Activated CD4-positive, alpha-beta memory T cell treated with anti-CD3 and anti-CD28 coated beads for 36 hours (primary cell): ENCODE data around the gene CYP27B1. TPM values are rescaled to one million over a fixed set of nuclear protein-coding genes. Genes with fewer than 3 reads are reported as not detected.

Experiments used
- CTCF ChIA-PET: fragments of 350-600 bp; sonication (Branson Sonifier 250); formaldehyde crosslinking; loops from one replicate; lab custom pipeline; 2021; ENCODE audit warnings: antibody characterized with exemption, inconsistent platforms; lab: Charles Lee
- POLR2A ChIA-PET: fragments of 350-600 bp; sonication (Branson Sonifier 250); formaldehyde crosslinking; loops from one replicate; lab custom pipeline; 2021; ENCODE audit warnings: antibody characterized with exemption; lab: Charles Lee
- DNase-seq: peaks from one replicate; pipeline ENCODE4 v3.0.0-alpha.2; 2020
- H3K27ac Mint-ChIP-seq: one replicate; pipeline ENCODE4 v1.8.0; 2021; ENCODE audit warnings: mixed read lengths
- H3K27me3 Mint-ChIP-seq: one replicate; pipeline ENCODE4 v1.8.0; 2021; ENCODE audit warnings: mixed read lengths
- H3K36me3 Mint-ChIP-seq: one replicate; pipeline ENCODE4 v1.8.0; 2021; ENCODE audit warnings: mixed read lengths
- H3K4me1 Mint-ChIP-seq: one replicate; pipeline ENCODE4 v1.8.0; 2021; ENCODE audit warnings: low read depth, mixed read lengths
- H3K4me3 Mint-ChIP-seq: one replicate; pipeline ENCODE4 v1.8.0; 2021; ENCODE audit warnings: mild to moderate bottlenecking, mixed read lengths
- H3K9me3 Mint-ChIP-seq: one replicate; pipeline ENCODE4 v1.8.0; 2021; ENCODE audit warnings: mixed read lengths
- intact Hi-C: fragments of 100-400 bp; cut with micrococcal nuclease; formaldehyde crosslinking; loops from one replicate; pipeline ENCODE4 v1.15.1; 2023
- total RNA-seq, 2 experiments: library from RNA; stranded (reverse); gene quantifications; one replicate each; pipeline ENCODE4 v1.2.3, GENCODE V29; 2021

The CYP27B1 gene, protein sequence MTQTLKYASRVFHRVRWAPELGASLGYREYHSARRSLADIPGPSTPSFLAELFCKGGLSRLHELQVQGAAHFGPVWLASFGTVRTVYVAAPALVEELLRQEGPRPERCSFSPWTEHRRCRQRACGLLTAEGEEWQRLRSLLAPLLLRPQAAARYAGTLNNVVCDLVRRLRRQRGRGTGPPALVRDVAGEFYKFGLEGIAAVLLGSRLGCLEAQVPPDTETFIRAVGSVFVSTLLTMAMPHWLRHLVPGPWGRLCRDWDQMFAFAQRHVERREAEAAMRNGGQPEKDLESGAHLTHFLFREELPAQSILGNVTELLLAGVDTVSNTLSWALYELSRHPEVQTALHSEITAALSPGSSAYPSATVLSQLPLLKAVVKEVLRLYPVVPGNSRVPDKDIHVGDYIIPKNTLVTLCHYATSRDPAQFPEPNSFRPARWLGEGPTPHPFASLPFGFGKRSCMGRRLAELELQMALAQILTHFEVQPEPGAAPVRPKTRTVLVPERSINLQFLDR
- 1 to 10 TPM; 7.1 to 8.2 TPM for total RNA-seq

DNA sequence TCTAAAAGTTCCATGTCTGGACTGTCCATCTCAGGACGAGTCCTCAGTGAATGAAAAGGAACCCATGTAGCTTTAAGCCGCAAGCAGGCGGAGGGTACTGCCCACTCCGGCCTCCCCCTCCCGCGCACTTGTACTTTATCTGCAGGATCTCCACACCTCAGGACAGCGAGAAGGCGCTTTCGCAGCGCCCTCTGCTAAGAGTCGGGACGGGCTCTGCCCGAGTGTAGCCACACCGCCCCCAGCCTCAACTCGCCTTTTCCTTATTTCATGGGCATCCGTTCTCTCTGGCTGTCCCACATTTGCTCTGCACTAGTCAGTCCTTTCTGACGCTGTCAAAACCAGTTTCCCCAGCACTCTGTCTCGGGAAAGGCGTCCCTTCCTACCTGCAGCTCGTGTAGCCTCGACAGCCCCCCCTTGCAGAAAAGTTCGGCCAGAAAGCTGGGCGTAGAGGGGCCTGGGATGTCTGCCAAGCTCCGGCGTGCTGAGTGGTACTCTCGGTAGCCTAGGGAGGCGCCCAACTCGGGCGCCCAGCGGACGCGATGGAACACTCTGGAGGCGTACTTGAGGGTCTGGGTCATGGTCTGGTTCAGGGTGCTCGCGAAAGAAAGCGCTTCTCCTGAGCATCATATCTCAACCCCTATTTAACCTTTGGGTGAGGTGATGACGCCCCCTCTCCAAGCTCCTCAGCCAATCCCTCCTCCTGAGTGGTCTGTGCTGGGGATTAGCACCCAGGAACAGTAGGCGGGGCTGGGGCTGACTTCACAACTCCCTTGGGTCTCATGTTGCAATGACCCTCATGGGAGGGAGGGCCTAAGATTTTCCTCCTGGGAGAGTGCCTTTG lies at the start of gene CYP27B1:
Gene CYP27B1 (minus strand): TSS at position 615 of the 841 bp plus-strand sequence. CDS start 37 bp downstream, at position 578.
- POLR2A ChIA-PET: interaction anchor here (0.7 to 1.0 kb wide), 4 partner anchors 10 to 69 kb away, joined by 3 to 4 read pairs (median 4); no protein-coding TSS in a partner anchor
- intact Hi-C loops: no loop called here
- peaks cover 29% of the 10 kb centered on the region for H3K36me3 Mint-ChIP-seq
- H3K4me3 Mint-ChIP-seq: peak within 1 kb of the TSS; percentile 86
- peak within 1 kb of the TSS; percentile 13 for H3K27ac Mint-ChIP-seq
- H3K4me1 Mint-ChIP-seq: peaks cover 41% of the 10 kb centered on the region
- CTCF ChIA-PET: interaction anchor here (1.0 to 5.1 kb wide), 4 partner anchors 8 to 17 kb away, joined by 3 to 52 read pairs (median 9); partner anchors contain the start of gene TSFM
- no peak for DNase-seq
- H3K9me3 Mint-ChIP-seq: no peaks in the 10 kb centered on the region
- H3K27me3 Mint-ChIP-seq: peaks cover 2% of the 10 kb centered on the region

DNA sequence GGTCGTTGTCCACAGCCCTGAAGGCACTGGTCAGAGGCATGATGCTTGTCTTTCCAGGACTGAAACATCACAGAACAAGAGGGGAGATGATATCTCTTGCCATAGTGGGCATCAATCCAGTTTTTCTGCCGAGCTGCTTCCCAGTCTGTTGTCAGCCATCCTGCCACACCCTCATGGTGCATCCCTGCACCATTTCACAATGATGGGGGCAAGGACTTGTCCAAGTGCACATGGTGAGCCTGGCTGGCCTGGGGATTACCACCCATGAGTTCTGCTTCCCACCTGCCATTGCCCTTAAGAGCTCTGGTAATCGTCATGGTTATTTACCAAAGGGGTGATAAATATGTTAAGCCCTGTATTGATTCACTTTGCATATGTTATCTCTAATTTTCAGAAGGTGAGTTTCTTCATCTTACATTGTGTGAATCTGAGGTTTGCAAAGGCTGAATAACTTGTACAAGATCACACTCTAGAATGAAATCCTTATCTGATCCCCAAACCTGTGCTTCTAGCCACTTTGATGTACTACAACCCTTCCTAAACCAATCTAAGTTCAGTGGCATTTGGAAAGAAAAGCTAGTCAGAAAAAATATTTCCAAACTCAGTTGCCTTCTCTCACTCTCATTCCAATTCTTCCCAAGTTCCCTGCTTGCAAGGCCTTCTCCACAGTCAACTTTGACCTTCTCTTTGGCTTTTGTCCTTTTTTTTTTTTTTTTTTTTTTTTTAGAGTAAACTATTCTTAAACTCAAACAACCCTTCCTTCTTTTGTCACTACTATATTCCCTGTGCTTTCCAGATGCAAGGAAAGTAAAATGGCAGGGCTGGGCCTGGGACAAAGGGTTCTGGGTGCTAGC lies 49.4 kb upstream of the CYP27B1 start:
- H3K27ac Mint-ChIP-seq: no peak overlapping the region
- ChIA-PET CTCF (interaction anchor here (1.3 to 1.6 kb wide), 2 partner anchors 11 to 89 kb away, joined by 4 read pairs; no protein-coding TSS in a partner anchor), POLR2A (interaction anchor here (1.4 kb wide), 1 partner anchor 16 kb away, joined by 4 read pairs; no protein-coding TSS in a partner anchor)
- H3K27me3 Mint-ChIP-seq: no peaks in the 10 kb centered on the region
- H3K9me3 Mint-ChIP-seq: no peaks in the 10 kb centered on the region
- H3K4me1 Mint-ChIP-seq: no peaks in the 10 kb centered on the region
- peaks cover 7% of the 10 kb centered on the region for H3K36me3 Mint-ChIP-seq
- no peak overlapping the region for H3K4me3 Mint-ChIP-seq
- DNase-seq: no peak
- intact Hi-C loops: no loop called here

DNA sequence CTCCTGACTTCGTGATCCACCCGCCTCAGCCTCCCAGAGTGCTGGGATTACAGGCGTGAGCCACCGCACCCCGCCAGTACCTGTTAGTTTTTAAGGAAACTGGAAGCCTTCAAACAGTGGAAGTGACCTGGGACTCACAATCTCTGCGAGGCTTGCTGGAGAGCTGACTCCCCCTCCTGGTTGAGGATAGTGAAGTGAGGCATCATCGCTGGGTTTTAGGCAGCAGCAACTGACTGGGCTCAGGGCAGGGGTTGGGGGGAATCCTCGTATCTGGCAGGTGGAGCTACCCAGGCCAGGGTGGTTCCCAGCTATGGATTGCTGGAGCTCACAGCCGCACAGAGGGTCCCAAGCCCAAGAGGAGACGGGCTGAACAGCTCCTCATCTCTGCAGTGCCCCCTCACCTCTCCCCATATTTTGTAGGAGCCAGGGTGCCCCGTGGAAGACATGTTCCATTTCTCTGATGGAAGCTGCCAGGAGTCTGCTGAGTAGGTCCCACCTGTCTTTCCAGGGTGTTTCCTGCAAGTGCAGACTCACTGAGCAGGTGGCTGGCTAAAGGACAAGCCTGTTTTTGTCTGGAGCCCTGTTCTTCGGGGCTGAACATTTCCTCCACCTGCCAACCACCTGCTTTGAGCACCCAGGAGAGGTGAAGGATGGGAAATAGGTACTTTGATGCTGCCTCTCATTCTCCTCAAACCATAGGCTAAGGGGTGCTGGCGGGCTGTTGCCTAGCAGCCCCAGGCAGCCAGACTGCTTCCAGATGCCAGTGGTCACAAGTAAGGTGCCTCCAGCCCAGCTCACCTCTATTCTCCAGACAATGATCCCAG lies 48.5 kb upstream of the CYP27B1 start:
- no peak overlapping the region for H3K27ac Mint-ChIP-seq
- no peak overlapping the region for H3K4me3 Mint-ChIP-seq
- ChIA-PET CTCF (interaction anchor here (0.8 to 1.6 kb wide), 3 partner anchors 12 to 89 kb away, joined by 3 to 4 read pairs (median 4); no protein-coding TSS in a partner anchor), POLR2A (interaction anchor here (1.4 kb wide), 1 partner anchor 16 kb away, joined by 4 read pairs; no protein-coding TSS in a partner anchor)
- H3K9me3 Mint-ChIP-seq: no peaks in the 10 kb centered on the region
- H3K4me1 Mint-ChIP-seq: no peaks in the 10 kb centered on the region
- H3K27me3 Mint-ChIP-seq: no peaks in the 10 kb centered on the region
- intact Hi-C loops: no loop called here
- DNase-seq: no peak
- H3K36me3 Mint-ChIP-seq: peaks cover 3% of the 10 kb centered on the region

DNA sequence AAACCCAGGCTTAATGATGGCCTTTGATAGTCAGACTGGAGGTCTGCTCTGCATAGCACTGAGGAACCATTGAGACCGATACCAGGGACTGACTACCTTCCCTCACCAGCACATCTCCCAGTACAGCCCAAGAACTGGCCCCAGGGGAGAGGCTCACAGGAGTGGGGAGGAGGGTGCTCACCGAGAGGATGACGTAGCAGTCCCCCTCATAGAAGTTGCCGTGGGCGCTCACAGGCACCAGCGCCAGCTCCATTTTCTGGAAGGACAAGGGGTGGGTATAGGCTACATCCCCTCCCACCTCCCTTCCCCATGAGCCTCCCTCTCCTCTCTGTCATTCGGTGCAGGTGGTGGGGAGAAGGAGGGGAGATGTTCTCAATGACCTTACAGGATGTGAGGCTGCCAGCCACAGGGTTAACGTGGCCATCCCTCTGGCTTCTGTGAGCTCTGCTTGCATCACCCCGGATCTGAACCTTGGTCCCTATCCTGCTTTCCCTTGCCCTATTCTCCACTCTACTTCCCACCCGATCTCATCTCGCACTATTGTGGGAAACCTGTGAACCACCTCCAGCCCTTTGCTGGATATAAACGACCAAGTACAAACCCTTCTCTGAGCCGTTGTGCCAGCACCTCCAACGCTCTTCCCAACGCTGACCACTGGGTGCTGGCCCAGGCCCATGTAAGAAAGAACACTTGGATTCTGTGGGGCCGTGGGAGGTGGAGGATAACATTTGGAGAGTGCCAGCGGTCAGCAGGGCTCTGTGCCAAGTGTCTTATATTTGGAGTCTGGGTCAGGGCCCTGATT lies 47.3 kb upstream of the CYP27B1 start:
- Mint-ChIP-seq H3K27ac (no peak overlapping the region), H3K9me3 (no peaks in the 10 kb centered on the region), H3K4me1 (no peaks in the 10 kb centered on the region), H3K36me3 (peaks cover 2% of the 10 kb centered on the region), H3K4me3 (no peak overlapping the region), H3K27me3 (no peaks in the 10 kb centered on the region)
- POLR2A ChIA-PET: no interaction called here
- intact Hi-C loops: no loop called here
- CTCF ChIA-PET: interaction anchor here (3.8 kb wide), 1 partner anchor 11 kb away, joined by 21 read pairs; no protein-coding TSS in a partner anchor
- DNase-seq: no peak

DNA sequence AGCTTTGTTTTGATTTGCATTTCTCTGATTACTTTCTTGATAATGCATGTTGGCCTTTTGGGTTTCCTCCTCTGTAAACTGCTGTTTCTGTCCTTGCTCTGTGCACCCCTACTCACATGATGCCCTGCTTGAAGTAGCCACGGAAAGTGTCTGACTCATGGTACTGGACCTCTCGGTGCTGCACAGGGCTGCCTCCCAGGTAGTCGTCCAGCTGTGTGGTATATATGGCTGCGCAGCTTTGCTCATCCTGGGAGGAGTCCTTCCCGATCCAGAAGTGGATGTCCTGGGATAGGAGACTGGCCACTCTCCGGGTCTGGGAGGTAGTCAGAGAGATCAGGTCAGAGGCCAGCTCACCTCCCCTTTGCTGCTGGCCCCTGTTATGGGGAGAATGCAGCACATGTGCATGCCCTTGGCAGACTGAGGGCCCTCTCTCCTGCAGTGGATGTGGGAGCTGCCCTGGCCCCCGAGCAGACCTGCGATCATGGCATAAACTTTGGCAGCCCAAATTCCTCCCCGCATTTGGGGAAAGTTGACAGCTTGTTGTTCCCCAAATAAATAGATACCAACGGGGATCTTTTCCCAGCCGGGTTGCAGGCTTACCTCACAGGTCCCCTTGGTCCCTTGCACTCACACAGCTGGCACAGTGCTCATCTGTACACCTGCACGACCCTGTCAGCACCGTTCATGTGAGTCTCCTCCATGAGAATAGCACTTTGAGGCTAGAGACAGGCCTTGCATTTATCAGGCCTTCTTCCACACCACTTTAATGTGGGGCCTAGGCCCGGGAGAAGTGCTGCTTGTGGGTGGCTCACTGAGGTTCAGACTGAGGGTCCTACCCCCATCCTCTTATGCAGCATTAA lies 46.5 kb upstream of the CYP27B1 start:
- CTCF ChIA-PET: interaction anchor here (1.3 to 3.8 kb wide), 2 partner anchors 10 to 91 kb away, joined by 6 to 21 read pairs; no protein-coding TSS in a partner anchor
- Mint-ChIP-seq H3K4me1 (no peaks in the 10 kb centered on the region), H3K36me3 (no peaks in the 10 kb centered on the region)

DNA sequence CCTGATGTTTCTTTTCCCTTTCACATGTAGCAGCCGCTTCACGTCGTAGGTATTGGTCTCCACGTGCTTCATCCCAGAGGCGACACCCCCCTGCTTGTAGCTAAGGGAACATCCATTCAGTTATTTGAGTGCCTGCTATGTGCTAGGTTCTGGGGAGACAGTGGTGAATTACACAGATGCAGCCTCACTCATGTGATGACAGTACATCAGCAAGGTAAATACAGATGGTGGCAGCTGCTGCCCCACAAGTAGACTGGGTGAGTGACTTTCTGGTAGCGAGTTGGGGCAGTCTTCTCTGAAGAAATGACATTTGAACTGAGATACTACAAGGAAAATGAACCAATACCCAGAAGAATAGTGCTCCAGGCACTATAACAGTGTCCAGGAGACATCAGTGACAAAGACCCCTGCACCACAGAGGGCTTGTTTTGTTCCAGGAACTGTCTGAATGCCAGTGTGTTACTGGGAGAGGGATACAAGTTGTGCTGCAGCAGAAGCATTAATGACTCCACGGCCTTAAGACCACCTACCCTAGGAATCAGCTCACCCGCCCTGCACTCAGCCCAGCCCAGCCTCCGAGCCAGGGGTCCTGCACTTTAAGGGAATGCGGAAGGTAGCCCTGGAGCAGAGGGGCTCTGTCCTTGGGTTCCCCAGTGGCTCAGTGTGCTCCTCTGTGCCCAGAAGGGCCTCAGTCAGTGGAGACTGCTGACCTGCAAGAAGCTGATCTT lies 44.3 kb upstream of the CYP27B1 start:
- intact Hi-C loops: no loop called here
- Mint-ChIP-seq H3K4me3 (no peak overlapping the region), H3K27me3 (no peaks in the 10 kb centered on the region), H3K36me3 (no peaks in the 10 kb centered on the region), H3K9me3 (no peaks in the 10 kb centered on the region), H3K27ac (no peak overlapping the region), H3K4me1 (no peaks in the 10 kb centered on the region)
- ChIA-PET POLR2A (no interaction called here), CTCF (interaction anchor here (3.8 kb wide), 1 partner anchor 8 kb away, joined by 21 read pairs; no protein-coding TSS in a partner anchor)
- DNase-seq: no peak

More for the DNA sequence above, 46.5 kb upstream of the CYP27B1 start:
- DNase-seq: no peak
- Mint-ChIP-seq H3K27me3 (no peaks in the 10 kb centered on the region), H3K9me3 (no peaks in the 10 kb centered on the region), H3K4me3 (no peak overlapping the region), H3K27ac (no peak overlapping the region)
- POLR2A ChIA-PET: no interaction called here
- intact Hi-C loops: no loop called here

DNA sequence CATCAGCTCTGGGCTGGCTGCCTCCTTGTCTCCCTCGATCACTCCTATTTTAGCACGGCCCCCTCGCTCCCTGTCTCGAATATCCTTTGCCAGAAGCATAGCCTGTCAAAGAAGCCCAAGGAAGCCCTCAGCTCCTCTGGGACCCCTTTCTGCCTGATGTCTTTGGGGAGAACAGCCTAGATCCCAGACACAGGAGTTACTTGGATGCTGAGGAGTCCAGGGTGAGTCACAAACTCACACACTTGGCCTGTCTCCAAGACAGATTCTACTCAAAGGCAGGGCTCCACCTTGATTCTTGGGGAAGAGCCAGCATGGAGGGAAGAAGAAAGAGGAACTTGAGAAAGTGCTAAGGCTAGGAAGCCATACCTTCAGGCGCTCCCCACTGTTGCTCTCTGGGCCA lies 43.6 kb upstream of the CYP27B1 start:
- H3K36me3 Mint-ChIP-seq: no peaks in the 10 kb centered on the region
- no peaks in the 10 kb centered on the region for H3K9me3 Mint-ChIP-seq
- DNase-seq: no peak
- H3K4me1 Mint-ChIP-seq: no peaks in the 10 kb centered on the region
- H3K4me3 Mint-ChIP-seq: no peak overlapping the region
- ChIA-PET CTCF (no interaction called here), POLR2A (no interaction called here)
- H3K27ac Mint-ChIP-seq: no peak overlapping the region
- H3K27me3 Mint-ChIP-seq: no peaks in the 10 kb centered on the region
- intact Hi-C loops: no loop called here

DNA sequence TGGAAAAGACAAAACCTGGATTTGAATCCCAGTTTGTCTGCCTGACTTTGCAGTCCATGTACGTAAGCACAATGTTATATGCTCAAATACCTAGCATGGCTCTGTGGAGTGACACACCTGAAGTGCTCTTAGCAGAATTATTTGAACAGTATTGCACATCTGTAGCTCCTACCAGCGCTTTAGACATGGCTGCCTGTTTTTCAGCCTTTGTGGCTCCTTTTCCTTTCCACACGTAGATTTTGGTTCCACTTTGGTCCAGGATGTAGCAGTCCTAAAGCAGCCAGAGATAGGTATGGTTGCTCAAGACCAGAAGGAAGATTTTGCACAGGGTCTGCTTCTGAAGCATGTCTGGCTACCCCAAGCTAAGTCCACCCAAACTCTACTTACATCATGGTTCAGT lies 42.5 kb upstream of the CYP27B1 start:
- ChIA-PET CTCF (no interaction called here), POLR2A (no interaction called here)
- no peaks in the 10 kb centered on the region for H3K4me1 Mint-ChIP-seq
- no peaks in the 10 kb centered on the region for H3K9me3 Mint-ChIP-seq
- no peak overlapping the region for H3K27ac Mint-ChIP-seq
- H3K27me3 Mint-ChIP-seq: no peaks in the 10 kb centered on the region
- intact Hi-C loops: no loop called here
- no peak for DNase-seq
- no peak overlapping the region for H3K4me3 Mint-ChIP-seq
- H3K36me3 Mint-ChIP-seq: no peaks in the 10 kb centered on the region

DNA sequence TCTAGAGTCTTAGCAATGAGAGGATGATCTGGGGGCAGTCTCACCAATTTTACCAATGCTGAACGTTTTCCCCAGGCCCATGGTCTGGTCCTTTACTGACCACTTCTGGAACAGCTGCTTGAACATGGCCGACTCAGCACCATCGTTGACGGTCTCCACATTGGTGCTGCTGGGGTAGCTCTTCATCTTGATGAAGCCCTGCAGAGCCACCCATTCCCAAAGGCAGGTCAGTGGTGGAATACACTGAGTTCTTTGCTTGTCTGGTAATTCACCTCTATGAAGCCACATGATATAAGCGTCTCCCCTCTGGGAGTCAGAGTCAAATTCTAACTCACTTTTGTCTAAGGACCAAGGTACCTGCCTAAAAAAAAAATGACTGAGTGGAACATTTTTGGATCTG lies 41.5 kb upstream of the CYP27B1 start:
- H3K36me3 Mint-ChIP-seq: no peaks in the 10 kb centered on the region
- CTCF ChIA-PET: interaction anchor here (1.7 kb wide), 1 partner anchor 10 kb away, joined by 4 read pairs; the partner anchor contains the start of gene AVIL
- no peaks in the 10 kb centered on the region for H3K27me3 Mint-ChIP-seq
- H3K4me3 Mint-ChIP-seq: no peak overlapping the region
- DNase-seq: no peak
- H3K27ac Mint-ChIP-seq: no peak overlapping the region
- no peaks in the 10 kb centered on the region for H3K9me3 Mint-ChIP-seq
- POLR2A ChIA-PET: no interaction called here
- intact Hi-C loops: no loop called here
- no peaks in the 10 kb centered on the region for H3K4me1 Mint-ChIP-seq
